Cardiac fibroblast (primary cell): Measurements from ENCODE around the gene ST7.

Experiments
- DNase-seq, 2 donors: peaks; one replicate each; pipeline versions ENCODE4 v3.0.0 to v3.0.0-alpha.2; 2010; ENCODE audit warnings: low read depth in 2 of 2
- H3K4me3 ChIP-seq, 2 donors: replicated peaks in 1 of 2; 1 replicate in 1 of 2; 2 replicates in 1 of 2; pipeline ENCODE4 v1.5.1; 2011; ENCODE audit warnings: low read depth in 2 of 2, low read length in 2 of 2, mild to moderate bottlenecking in 2 of 2, moderate library complexity in 1 of 2
- TF ChIP-seq, protein P1 (sequence below): IDR thresholded peaks from one replicate; pipeline ENCODE4 v1.5.1; 2011; ENCODE audit warnings: low read depth, mild to moderate bottlenecking, low read length, inconsistent platforms

The ST7 gene

DNA sequence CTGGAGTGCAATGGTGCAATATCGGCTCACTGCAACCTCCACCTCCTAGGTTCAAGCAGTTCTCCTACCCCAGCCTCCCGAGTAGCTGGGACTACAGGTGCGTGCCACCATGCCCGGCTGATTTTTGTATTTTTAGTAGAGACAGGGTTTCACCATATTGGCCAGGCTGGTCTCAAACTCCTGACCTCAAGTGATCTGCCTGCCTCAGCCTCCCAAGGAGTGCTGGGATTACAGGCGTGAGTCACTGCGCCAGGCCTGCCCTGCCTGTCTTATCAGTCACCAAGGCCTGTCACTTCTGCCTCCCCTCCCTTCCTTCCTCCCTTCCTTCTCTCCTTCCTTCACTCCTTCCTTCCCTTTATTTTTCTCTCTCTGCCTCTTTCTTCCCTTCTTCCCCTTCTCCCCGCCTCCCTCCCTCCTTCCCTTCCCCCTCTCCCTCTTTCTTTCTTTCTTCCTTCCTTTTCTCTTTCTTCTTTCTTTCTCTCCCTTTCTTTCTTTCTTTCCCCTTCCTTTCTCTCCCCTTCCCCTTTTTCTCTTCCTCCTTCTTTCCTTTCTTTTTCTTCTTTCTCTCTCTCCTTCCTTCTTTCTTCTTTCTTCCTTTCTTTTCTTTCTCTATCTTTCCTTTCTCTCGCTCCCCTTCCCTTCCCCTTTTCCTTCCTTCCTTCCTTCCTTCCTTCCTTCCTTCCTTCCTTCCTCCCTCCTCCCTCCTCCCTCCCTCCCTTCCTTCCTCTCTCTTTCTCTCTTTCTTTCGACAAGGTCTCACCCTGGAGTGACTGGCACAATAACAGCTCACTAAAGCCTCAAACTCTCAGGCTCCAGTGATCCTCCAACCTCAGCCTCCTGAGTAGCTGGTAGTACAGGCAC lies 3.1 kb upstream of the ST7 start:
- no peak overlapping the region for H3K4me3 ChIP-seq
- TF ChIP-seq, protein P1, sequence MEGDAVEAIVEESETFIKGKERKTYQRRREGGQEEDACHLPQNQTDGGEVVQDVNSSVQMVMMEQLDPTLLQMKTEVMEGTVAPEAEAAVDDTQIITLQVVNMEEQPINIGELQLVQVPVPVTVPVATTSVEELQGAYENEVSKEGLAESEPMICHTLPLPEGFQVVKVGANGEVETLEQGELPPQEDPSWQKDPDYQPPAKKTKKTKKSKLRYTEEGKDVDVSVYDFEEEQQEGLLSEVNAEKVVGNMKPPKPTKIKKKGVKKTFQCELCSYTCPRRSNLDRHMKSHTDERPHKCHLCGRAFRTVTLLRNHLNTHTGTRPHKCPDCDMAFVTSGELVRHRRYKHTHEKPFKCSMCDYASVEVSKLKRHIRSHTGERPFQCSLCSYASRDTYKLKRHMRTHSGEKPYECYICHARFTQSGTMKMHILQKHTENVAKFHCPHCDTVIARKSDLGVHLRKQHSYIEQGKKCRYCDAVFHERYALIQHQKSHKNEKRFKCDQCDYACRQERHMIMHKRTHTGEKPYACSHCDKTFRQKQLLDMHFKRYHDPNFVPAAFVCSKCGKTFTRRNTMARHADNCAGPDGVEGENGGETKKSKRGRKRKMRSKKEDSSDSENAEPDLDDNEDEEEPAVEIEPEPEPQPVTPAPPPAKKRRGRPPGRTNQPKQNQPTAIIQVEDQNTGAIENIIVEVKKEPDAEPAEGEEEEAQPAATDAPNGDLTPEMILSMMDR: no peak
- DNase-seq: no peak

DNA sequence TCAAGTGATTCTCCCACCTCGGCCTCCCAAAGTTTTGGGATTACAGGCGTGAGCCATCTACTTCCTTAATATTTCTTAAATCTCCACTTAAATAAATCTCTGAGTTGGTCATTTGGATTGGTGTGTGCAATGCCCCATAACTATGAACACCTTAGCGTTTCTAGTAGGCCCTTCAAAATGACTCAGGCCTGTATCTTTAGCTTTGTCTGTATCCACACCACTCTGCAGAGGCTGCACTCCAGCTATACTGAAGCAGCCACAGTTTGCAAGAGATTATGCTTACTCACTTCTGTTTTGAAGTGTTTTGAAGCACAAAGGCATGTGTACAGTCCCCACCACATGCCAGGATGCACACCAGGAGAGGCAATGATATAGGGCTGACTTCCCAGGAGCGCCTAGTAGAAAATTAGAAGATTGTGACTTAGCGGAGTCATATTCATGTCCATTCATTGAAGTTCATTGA lies 2.4 kb upstream of the ST7 start:
- TF ChIP-seq, protein P1: no peak
- no peak for DNase-seq
- H3K4me3 ChIP-seq: no peak overlapping the region

DNA sequence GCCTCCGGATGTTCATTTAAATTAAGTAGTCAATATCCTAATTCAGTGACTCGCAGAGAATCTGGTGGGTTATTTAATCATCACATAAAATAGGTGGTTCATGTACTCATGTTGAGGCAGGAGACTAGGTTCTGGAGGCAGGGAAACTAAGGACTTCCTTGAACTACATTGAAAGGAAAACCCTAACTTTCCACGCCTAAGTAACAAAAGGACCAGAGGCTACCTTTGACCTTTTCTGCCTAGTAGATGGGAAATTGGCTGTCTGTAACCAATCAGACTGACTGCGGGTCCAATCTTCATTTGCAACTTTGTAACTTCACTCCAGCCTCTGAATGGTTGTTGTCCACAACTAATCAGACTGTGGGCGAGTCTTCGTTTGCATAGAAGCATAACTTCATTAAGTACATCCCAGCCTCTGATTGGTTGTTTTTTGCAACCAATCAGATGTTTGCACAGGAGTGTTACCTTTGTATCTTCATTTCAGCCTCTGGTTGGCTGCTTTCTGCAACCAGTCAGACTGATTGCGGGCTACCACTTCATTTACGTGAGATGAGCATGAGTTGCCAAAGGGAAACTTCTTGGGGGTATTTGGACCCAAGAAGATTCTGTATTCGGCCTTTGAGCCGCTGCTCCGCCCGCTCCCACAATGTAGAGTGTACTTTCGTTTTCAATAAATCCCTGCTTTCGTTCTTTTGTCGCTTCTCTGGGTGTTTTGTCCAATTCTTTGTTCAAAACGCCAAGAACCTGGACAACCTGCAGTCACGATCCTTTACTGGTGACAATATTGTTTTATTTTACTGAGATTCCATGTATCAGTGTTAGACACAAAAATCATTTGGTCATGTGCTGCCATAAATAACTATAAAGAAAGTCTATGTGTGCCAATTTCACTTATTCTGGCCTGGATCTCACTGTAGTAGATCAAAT lies 1.7 kb upstream of the ST7 start:
- no peak overlapping the region for H3K4me3 ChIP-seq
- TF ChIP-seq, protein P1: no peak

DNA sequence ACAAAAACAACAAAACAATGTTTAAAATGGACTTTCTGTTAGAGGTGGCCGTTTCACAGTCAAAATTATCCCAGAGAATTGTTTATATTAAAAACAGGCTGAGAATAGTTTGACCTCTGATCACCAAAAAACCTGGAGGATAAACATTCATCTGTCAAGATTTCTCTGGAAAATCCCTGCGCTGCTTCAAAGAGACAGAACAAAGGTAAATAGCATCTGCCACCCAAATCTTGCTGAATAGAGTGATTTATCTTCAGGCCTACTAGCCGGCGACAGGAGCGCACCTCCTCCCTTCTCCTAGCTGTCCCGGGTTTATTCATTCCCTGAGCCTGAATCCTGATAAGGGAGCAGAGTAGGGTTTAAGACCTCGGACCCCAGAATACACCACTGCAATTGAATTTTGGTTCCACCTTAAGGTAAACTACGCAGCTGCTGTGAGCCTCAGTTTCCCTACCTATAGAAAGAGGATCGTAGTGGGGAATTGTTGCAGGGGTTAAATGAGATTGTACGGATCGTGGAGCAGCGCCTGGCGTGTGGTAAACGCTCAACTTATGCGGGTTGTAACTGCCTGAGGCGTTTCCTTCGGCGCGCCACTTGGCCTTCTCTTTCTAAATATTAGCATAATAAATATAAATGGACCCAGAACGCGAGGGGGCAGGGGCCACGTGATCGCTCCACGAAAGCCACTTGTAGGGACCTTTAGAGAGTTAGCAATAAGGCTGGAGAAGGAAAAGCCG lies 498 bp upstream of the ST7 start:
- peak; percentile 56 to 57 for DNase-seq
- TF ChIP-seq, protein P1: no peak
- H3K4me3 ChIP-seq: peak overlapping the region; percentile 66 to 67

More for the DNA sequence above, 1.7 kb upstream of the ST7 start:
- no peak for DNase-seq

DNA sequence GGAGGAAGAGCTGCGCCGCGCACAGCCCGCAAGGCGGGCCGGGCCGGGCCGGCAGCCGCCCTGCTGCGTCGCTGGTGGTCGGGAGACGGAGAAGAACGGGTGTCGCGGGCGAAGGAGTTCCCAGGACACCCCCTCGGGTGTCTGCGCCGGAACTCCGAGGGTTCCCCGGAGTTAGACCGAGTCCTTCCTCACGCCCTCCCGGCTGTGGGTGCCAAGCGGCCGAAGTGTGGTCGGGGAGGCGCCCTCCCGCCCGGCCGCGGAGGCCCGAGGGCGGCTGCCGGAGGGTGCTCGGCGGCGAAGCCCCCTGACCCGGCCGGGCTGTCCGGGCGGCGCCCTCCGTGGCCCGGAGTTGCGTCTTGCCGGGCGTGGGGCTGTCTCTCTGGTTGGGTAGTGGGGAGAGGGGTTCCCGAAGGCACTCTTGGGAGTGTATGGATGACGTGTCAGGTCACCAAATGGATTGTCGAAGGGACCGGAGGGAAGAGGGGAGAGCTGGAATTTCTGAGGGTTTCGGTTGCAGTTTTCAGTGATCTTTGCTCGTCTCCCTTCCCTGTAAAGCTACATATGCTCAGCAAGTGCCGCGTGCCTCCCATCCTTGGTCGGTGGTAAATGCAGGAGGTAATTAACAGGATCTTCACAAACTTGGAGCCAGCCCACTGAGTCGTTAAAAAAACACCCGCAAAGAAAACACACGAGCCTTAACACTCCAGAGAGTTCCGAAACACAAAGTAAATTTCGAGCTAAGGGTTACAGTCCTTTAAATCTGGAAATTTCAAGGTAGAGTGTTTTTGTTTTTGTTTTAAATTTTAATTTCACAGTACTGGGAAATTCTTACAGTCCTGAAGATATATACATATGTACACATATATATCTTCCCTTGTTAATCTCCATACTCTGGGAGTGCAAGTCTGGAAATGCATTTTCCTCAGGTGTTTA lies 871 bp downstream of the ST7 start:
- TF ChIP-seq, protein P1: no peak
- peak; percentile 86 to 88 for DNase-seq
- H3K4me3 ChIP-seq: peak overlapping the region; percentile 66 to 67
